NT2/D1 (cell line): ENCODE measurements around the gene CEP290.
"Not testable (repeated sequence)": the region's sequence is repeated elsewhere in the genome, so short reads cannot be mapped to it uniquely, and the experiment has no call there.

Source experiments
- DNase-seq: peaks from one replicate; pipeline ENCODE4 v3.0.0-alpha.2; 2011; ENCODE audit warnings: low read depth, low spot score
- H3K27me3 ChIP-seq: 2 replicates; pipeline ENCODE4 v1.6.0; 2011; ENCODE audit warnings: mild to moderate bottlenecking; ENCODE audit not compliant: insufficient read length, insufficient read depth
- H3K36me3 ChIP-seq: 2 replicates; pipeline ENCODE4 v1.6.1; 2011; ENCODE audit warnings: mild to moderate bottlenecking, low read length, mixed read lengths; ENCODE audit not compliant: insufficient read depth, insufficient read length
- H3K4me1 ChIP-seq: 2 replicates; pipeline ENCODE4 v1.5.1; 2011; ENCODE audit not compliant: insufficient read depth, insufficient read length
- H3K4me3 ChIP-seq: 2 replicates; pipeline ENCODE4 v1.5.1; 2011; ENCODE audit warnings: low read depth; ENCODE audit not compliant: insufficient read length
- H3K9ac ChIP-seq: 2 replicates; pipeline ENCODE4 v1.6.0; 2011; ENCODE audit warnings: low read depth; ENCODE audit not compliant: insufficient read length
- H3K9me3 ChIP-seq: 2 replicates; pipeline ENCODE4 v1.5.1; 2011; ENCODE audit warnings: mild to moderate bottlenecking, low read length; ENCODE audit not compliant: insufficient read depth
- SUZ12 ChIP-seq: IDR thresholded peaks from 2 replicates; pipeline ENCODE4 v1.6.1; 2011; ENCODE audit not compliant: insufficient read length, insufficient read depth; ENCODE audit errors: extremely low read depth
- YY1 ChIP-seq: IDR thresholded peaks from 2 replicates; pipeline ENCODE4 v1.6.1; 2011; ENCODE audit not compliant: insufficient read length, insufficient read depth
- ZNF274 ChIP-seq: IDR thresholded peaks from 2 replicates; pipeline ENCODE4 v1.6.1; 2011; ENCODE audit warnings: mild to moderate bottlenecking, low read depth, low read length

The CEP290 gene

GRCh38 chr12:88044035-88044434 is 97.9 kb downstream of the CEP290 start:
- Histone ChIP-seq H3K36me3 (peaks cover 73% of the 10 kb centered on the region), H3K9me3 (no peaks in the 10 kb centered on the region)

GRCh38 chr12:88037770-88038169 is 104.1 kb downstream of the CEP290 start:
- Histone ChIP-seq H3K4me1 (no peaks in the 10 kb centered on the region), H3K4me3 (no peak overlapping the region), H3K36me3 (peaks cover 21% of the 10 kb centered on the region), H3K27me3 (no peaks in the 10 kb centered on the region), H3K9me3 (no peaks in the 10 kb centered on the region), H3K9ac (no peak overlapping the region)
- TF ChIP-seq YY1 (no peak), SUZ12 (no peak), ZNF274 (no peak)
- no peak for DNase-seq

More at GRCh38 chr12:88044035-88044434, 97.9 kb downstream of the CEP290 start:
- Histone ChIP-seq H3K4me1 (no peaks in the 10 kb centered on the region), H3K9ac (no peak overlapping the region), H3K4me3 (no peak overlapping the region), H3K27me3 (no peaks in the 10 kb centered on the region)
- no peak for DNase-seq
- TF ChIP-seq SUZ12 = no peak
- no peak for TF ChIP-seq ZNF274
- no peak for TF ChIP-seq YY1

DNA sequence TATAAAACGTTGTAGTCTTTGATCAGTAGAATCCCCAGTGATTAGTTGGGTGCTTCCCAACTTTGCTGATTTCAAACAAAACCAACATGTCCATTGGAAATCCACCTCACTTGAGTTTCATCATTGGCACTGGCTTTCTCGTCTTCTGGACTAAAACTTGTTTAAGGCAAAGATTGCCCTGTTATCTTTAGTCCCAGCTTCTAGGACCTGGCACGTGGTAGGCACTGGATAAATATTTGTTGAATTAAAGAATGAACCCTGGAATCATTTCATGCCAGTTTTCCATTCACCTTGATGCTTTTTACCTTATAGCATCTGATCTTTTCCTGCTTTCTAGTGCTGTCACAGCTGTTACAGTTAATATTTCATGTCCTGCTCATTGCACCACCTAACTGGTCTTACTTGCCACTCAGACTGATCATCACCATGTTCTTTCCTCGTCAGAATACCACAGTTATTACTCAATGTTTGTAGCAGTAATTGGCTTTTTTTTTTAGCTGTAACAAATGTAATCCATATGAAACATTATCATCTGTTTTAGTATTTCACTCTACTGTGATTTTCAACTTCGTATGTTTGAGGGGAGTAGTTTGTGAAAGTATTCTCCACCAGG is 105.4 kb downstream of the CEP290 start:
- Histone ChIP-seq H3K4me1 (no peaks in the 10 kb centered on the region), H3K9me3 (no peaks in the 10 kb centered on the region), H3K36me3 (peaks cover 10% of the 10 kb centered on the region), H3K9ac (no peak overlapping the region), H3K4me3 (peak overlapping the region; percentile 96), H3K27me3 (no peaks in the 10 kb centered on the region)
- TF ChIP-seq ZNF274 = no peak
- no peak for TF ChIP-seq SUZ12
- TF ChIP-seq YY1 = no peak
- no peak for DNase-seq

GRCh38 chr12:88035907-88036289 is 106.0 kb downstream of the CEP290 start:
- DNase-seq = peak; percentile 3
- Histone ChIP-seq H3K9me3 (peaks cover 4% of the 10 kb centered on the region; the same call in 1 of the 2 replicates), H3K36me3 (peaks cover 10% of the 10 kb centered on the region), H3K4me3 (peak overlapping the region; percentile 96), H3K27me3 (no peaks in the 10 kb centered on the region), H3K4me1 (no peaks in the 10 kb centered on the region), H3K9ac (peak overlapping the region; percentile 98)
- TF ChIP-seq SUZ12 (no peak), YY1 (no peak), ZNF274 (no peak)

- no peaks in the 10 kb centered on the region for H3K27me3 ChIP-seq
- peaks cover 6% of the 10 kb centered on the region; the same call in 1 of the 2 replicates for H3K9me3 ChIP-seq
- H3K9ac ChIP-seq = peak overlapping the region; percentile 98
- peaks cover 10% of the 10 kb centered on the region for H3K36me3 ChIP-seq
- TF ChIP-seq YY1 (no peak), SUZ12 (no peak), ZNF274 (no peak)
- H3K4me1 ChIP-seq = no peaks in the 10 kb centered on the region
- peak overlapping the region; percentile 96 for H3K4me3 ChIP-seq
- peak; percentile 61 for DNase-seq
These were observed 106.5 kb downstream of the CEP290 start for GRCh38 chr12:88035271-88035906.

- not testable (repeated sequence) for H3K36me3 ChIP-seq, H3K4me3 ChIP-seq, DNase-seq, H3K4me1 ChIP-seq, H3K9ac ChIP-seq, H3K9me3 ChIP-seq, H3K27me3 ChIP-seq
These were observed 110.7 kb downstream of the CEP290 start for GRCh38 chr12:88031161-88031560.

DNA sequence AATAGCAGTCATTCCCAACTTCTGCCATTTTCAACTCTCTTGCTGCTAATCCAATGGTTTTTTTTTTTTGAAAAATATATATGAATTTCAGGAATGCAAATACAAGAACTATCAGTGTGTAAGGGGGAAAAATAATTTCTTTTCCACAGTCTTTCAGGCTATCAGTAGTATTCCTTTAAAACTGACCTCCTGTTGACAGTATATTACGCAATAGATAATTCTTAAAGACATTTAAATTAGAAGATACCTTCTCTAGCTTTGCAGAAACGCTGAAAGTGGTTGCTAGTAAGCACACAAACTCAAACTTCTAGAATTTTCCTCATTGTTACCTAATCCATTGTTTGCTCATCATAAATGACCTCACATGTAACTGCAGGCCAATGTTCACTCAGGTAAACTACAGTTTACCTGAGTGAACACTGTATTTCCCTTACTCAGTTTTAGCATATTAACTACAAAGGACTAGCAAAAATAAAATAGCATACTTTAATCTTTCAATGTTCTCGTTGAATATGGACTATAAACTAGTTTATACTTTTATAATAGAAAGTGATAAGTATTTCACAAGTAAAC is 112.7 kb downstream of the CEP290 start, which contains the start of gene C12orf50:
Gene C12orf50, minus strand, starts transcription at position 309 of the 573 bp plus-strand sequence. CDS start 2,439 bp downstream, outside the sequence.
- no peaks in the 10 kb centered on the region for H3K27me3 ChIP-seq
- H3K4me1 ChIP-seq = no peaks in the 10 kb centered on the region
- H3K9me3 ChIP-seq = peaks cover 6% of the 10 kb centered on the region; the same call in 1 of the 2 replicates
- no peaks in the 10 kb centered on the region for H3K36me3 ChIP-seq
- no peak within 1 kb of the TSS for H3K4me3 ChIP-seq
- no peak for DNase-seq
- H3K9ac ChIP-seq = no peak within 1 kb of the TSS
- no peak for TF ChIP-seq YY1
- TF ChIP-seq SUZ12 = no peak
- TF ChIP-seq ZNF274 = no peak
